Gastroesophageal sphincter (tissue), 4 donors: Measurements from ENCODE around the gene OR13C9. TPM values are rescaled to one million over a fixed set of nuclear protein-coding genes. Genes with fewer than 3 reads are reported as not detected.
"Not testable (repeated sequence)": the region's sequence is repeated elsewhere in the genome, so short reads cannot be mapped to it uniquely, and the experiment has no call there.

Source experiments
- ATAC-seq: fragments of 150-250 bp; one replicate; pipeline ENCODE4 v1.9.1; 2016; ENCODE audit warnings: mild to moderate bottlenecking, moderate library complexity
- H3K27ac ChIP-seq, 4 donors: fragments of 200-600 bp; sonication (generic) in 3 of 4; 1 replicate in 3 of 4; 2 replicates in 1 of 4; pipeline ENCODE4 v1.5.1; 2016 to 2019
- H3K27me3 ChIP-seq: fragments of 200-600 bp; sonication (generic); one replicate; pipeline ENCODE4 v1.5.1; 2019
- H3K36me3 ChIP-seq, 2 donors: fragments of 200-600 bp; sonication (generic); one replicate each; pipeline ENCODE4 v1.5.1; 2019; ENCODE audit warnings: control low read depth in 1 of 2
- H3K4me1 ChIP-seq, 3 donors: fragments of 200-600 bp; sonication (generic); 1 replicate in 2 of 3; 2 replicates in 1 of 3; pipeline ENCODE4 v1.5.1; 2016 to 2019; ENCODE audit warnings: control low read depth in 2 of 3
- H3K4me3 ChIP-seq, 2 donors: fragments of 200-600 bp; sonication (generic); one replicate each; pipeline ENCODE4 v1.5.1; 2019; ENCODE audit warnings: mild to moderate bottlenecking in 1 of 2, moderate library complexity in 1 of 2
- H3K9me3 ChIP-seq, 3 donors: fragments of 200-600 bp; sonication (generic); one replicate each; pipeline ENCODE4 v1.5.1; 2017 to 2019; ENCODE audit warnings: control low read depth in 2 of 3
- EP300 ChIP-seq: sonication (generic); formaldehyde crosslinking; IDR thresholded peaks from one replicate; pipeline ENCODE4 v1.6.1; 2017; ENCODE audit warnings: antibody characterized with exemption, mild to moderate bottlenecking
- POLR2A ChIP-seq, 2 donors: fragments of 450-650 bp; IDR thresholded peaks; one replicate each; pipeline ENCODE4 v1.6.1; 2017; ENCODE audit warnings: antibody characterized with exemption in 2 of 2, mild to moderate bottlenecking in 2 of 2, moderate library complexity in 1 of 2
- POLR2AphosphoS5 ChIP-seq: sonication (generic); formaldehyde crosslinking; IDR thresholded peaks from one replicate; pipeline ENCODE4 v1.6.1; 2017; ENCODE audit warnings: antibody characterized with exemption
- WGBS, 2 donors: methylation state at CpG; one replicate each; pipeline ENCODE4 v1.1.5; 2018; ENCODE audit warnings: low coverage in 1 of 2; 5-methylcytosine and 5-hydroxymethylcytosine counted together
- total RNA-seq, 4 donors: library from RNA; depleted of rRNA; stranded (reverse); fragments of >200 nt; gene quantifications; one replicate each; pipeline ENCODE4 v1.1.0, GENCODE V29; 2016
- TF ChIP-seq, protein P1 (sequence below), 4 experiments: fragments of 200-600 bp in 2 of 4; fragments of 450-650 bp in 2 of 4; sonication (generic) in 1 of 4; IDR thresholded peaks; one replicate each; pipeline ENCODE4 v1.5.1; 2017 to 2019; ENCODE audit warnings: antibody characterized with exemption in 4 of 4, mild to moderate bottlenecking in 2 of 4, moderate library complexity in 2 of 4

OR13C9 gene
- total RNA-seq, 4 donors from 2014 or later, result not detected

DNA sequence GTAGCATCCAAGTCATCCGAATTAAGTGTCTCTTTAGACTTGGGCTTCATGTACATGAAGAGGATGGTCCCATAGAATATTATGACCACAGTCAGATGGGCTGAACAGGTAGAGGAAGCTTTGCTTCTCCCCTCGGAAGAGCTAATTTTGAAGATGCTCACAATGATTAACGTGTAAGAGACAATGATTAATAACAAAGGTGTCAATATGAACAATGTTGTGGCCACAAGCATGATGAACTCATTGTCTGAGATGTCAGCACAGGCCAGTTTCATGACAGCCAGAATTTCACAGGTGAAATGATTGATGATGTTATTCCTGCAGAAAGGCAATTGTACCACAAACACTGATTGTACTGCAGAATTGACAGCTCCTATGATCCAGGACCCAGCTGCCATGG lies 13.2 kb downstream of the OR13C9 start:
- no peak for ATAC-seq
- Histone ChIP-seq H3K27me3 (no peaks in the 10 kb centered on the region), H3K9me3 (no peaks in the 10 kb centered on the region), H3K27ac (no peak overlapping the region), H3K4me3 (no peak overlapping the region), H3K36me3 (no peaks in the 10 kb centered on the region), H3K4me1 (no peaks in the 10 kb centered on the region)
- 65 to 74% methylated on average over 3 of the region's 3 CpGs for WGBS, 2 donors
- no peak for TF ChIP-seq EP300
- TF ChIP-seq, protein P1, sequence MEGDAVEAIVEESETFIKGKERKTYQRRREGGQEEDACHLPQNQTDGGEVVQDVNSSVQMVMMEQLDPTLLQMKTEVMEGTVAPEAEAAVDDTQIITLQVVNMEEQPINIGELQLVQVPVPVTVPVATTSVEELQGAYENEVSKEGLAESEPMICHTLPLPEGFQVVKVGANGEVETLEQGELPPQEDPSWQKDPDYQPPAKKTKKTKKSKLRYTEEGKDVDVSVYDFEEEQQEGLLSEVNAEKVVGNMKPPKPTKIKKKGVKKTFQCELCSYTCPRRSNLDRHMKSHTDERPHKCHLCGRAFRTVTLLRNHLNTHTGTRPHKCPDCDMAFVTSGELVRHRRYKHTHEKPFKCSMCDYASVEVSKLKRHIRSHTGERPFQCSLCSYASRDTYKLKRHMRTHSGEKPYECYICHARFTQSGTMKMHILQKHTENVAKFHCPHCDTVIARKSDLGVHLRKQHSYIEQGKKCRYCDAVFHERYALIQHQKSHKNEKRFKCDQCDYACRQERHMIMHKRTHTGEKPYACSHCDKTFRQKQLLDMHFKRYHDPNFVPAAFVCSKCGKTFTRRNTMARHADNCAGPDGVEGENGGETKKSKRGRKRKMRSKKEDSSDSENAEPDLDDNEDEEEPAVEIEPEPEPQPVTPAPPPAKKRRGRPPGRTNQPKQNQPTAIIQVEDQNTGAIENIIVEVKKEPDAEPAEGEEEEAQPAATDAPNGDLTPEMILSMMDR (IDR thresholded peaks at IDR 0.05), result no peak
- no peak for TF ChIP-seq POLR2AphosphoS5
- no peak for TF ChIP-seq POLR2A (IDR thresholded peaks at IDR 0.05)

DNA sequence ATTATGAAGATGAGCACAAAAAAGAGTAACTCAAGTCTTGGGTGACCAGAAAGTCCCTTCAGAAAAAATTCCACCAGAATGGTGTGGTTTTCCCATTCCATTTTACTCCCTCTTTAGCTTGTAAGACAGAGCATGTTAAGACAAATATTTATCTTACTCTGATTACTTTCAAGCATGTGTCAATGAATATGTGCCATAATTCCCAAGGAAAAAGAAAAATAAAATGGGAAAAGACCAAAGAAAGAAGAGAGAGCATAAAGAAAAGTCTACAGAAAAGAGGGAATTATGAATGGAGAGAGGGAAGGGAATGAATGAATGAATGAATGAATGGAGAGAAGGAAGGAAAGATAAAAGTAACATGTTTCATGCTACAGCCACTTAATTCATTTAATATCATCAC lies 18.7 kb downstream of the OR13C9 start, which contains the start of gene OR13C5:
TSS of gene OR13C5 (minus strand) at position 101 of the 400 bp plus-strand sequence. CDS start at position 101, 0 bp downstream.
- not testable (repeated sequence) for H3K27me3 ChIP-seq, H3K9me3 ChIP-seq, H3K4me1 ChIP-seq, H3K36me3 ChIP-seq, ATAC-seq, H3K4me3 ChIP-seq, H3K27ac ChIP-seq

DNA sequence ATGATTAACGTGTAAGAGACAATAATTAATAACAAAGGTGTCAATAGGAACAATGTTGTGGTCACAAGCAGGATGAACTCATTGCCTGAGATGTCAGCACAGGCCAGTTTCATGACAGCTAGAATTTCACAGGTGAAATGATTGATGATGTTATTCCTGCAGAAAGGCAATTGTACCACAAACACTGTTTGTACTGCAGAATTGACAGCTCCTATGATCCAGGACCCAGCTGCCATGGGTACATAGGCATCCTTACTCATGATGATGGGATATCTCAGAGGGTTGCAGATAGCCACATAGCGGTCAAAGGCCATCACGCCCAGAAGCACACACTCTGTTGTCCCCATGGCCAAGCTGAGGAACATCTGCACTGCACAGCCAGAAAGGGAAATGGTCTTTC lies 19.3 kb downstream of the OR13C9 start:
- H3K9me3 ChIP-seq, H3K4me1 ChIP-seq, H3K27ac ChIP-seq, H3K4me3 ChIP-seq, ATAC-seq, H3K36me3 ChIP-seq, H3K27me3 ChIP-seq: not testable (repeated sequence)
- WGBS, 2 donors, result 50 to 78% methylated on average over 1 of the region's 3 CpGs

DNA sequence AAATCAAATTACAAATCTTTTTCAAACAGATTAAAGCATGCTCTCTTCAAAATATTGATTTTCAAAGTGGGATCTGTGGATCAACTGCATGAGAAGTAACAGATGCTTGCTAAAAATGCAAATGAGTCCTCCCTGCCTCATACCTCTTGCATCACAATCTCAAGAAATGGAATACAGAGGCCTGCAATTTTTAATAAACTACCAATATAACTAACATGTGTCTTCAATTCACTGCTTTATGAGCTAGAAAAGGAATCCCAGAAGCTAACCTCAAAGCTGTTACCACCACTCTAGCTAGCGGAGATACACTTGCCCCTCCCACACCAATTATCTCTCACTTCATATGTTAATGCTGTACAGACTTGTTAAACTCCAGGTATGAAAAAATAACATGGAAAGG lies 28.4 kb downstream of the OR13C9 start:
- no peak for ATAC-seq
- no peaks in the 10 kb centered on the region for H3K4me1 ChIP-seq
- H3K9me3 ChIP-seq, result peaks cover 0 to 15% (median 0%) of the 10 kb centered on the region in 3 donors
- H3K4me3 ChIP-seq, result no peak overlapping the region
- TF ChIP-seq, protein P1 (IDR thresholded peaks at IDR 0.05), result no peak
- TF ChIP-seq EP300, result no peak
- no peak for TF ChIP-seq POLR2A (IDR thresholded peaks at IDR 0.05)
- no peak for TF ChIP-seq POLR2AphosphoS5
- no peaks in the 10 kb centered on the region for H3K27me3 ChIP-seq
- no peaks in the 10 kb centered on the region for H3K36me3 ChIP-seq
- no peak overlapping the region for H3K27ac ChIP-seq
- 67 to 69% methylated on average over 1 of the region's 1 CpG for WGBS, 2 donors

DNA sequence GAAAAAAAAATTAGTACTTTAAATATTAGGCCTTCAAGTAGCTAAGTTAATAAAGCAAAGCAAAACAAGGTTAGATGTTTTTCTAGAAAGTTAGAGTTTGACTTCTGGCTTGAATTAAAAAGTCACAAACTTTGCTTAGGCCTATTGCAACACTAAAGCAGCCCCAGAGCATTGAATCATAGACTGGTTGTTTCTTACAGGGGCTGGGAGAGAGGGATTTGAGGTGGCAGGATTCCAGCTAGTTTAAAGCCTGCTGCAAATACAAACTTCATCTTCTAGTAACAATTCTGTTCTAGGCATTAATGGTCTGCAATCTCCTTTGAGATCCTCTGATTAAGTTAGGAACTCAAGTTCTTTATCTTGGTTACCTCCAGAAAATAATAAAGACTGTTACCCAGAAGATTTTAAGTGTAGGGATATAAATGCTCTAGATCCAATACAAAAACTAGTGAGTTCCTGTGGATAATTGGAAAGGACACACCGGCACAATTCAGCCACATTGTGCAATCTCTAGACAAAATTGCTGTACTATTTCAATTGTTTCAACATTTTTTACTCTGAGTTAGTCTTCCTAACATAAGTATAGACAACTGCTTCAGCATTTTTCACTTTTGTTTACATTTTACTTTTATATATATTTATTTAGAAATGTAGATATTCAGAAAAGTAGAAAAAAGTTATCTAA lies 31.4 kb downstream of the OR13C9 start:
- H3K36me3 ChIP-seq, result no peaks in the 10 kb centered on the region
- no peaks in the 10 kb centered on the region for H3K9me3 ChIP-seq
- TF ChIP-seq EP300 (no peak), POLR2AphosphoS5 (no peak), POLR2A (IDR thresholded peaks at IDR 0.05) (no peak)
- TF ChIP-seq, protein P1 (IDR thresholded peaks at IDR 0.05), result no peak
- no peak overlapping the region for H3K27ac ChIP-seq
- H3K4me3 ChIP-seq, result no peak overlapping the region
- no peak for ATAC-seq
- H3K27me3 ChIP-seq, result no peaks in the 10 kb centered on the region
- no peaks in the 10 kb centered on the region for H3K4me1 ChIP-seq
- 13 to 33% methylated on average over 1 of the region's 1 CpG for WGBS, 2 donors

DNA sequence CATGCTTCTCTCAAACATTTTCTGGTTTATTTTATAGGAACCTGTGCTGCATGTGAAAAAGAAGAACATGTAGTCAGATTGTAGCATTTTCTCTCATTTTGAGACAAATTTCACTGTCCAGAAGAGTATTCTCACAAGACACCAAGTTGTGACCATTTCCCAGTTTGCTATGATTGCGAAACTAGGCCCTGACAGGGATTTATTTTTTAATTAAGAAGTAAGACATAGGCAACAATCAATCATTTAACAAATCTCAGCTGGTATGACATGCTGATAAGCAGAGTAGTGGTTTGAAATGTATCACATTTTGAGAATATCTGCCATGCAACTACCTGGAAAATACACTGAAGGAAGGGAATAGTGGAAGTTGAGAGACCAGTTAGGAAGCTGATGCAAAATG lies 37.4 kb downstream of the OR13C9 start:
- 87 to 100% methylated on average over 1 of the region's 1 CpG for WGBS, 2 donors
- no peak overlapping the region for H3K27ac ChIP-seq

More for the DNA sequence above, 37.4 kb downstream of the OR13C9 start:
- H3K4me3 ChIP-seq, result no peak overlapping the region
- H3K4me1 ChIP-seq, result no peaks in the 10 kb centered on the region
- H3K27me3 ChIP-seq, result no peaks in the 10 kb centered on the region
- no peaks in the 10 kb centered on the region for H3K36me3 ChIP-seq
- ATAC-seq, result no peak
- TF ChIP-seq, protein P1 (IDR thresholded peaks at IDR 0.05), result no peak
- no peak for TF ChIP-seq POLR2AphosphoS5
- TF ChIP-seq POLR2A (IDR thresholded peaks at IDR 0.05), result no peak
- TF ChIP-seq EP300, result no peak
- no peaks in the 10 kb centered on the region for H3K9me3 ChIP-seq
